Right renal cortex interstitium (tissue), 3 donors: ENCODE data around the gene RNF123. TPM values are rescaled to one million over a fixed set of nuclear protein-coding genes. Genes with fewer than 3 reads are reported as not detected.
A peak's percentile ranks its signal among the peaks of the same experiment; 100 is the strongest.
"Not testable (repeated sequence)": the region's sequence is repeated elsewhere in the genome, so short reads cannot be mapped to it uniquely, and the experiment has no call there.

Experiments
- DNase-seq, 3 donors: peaks; one replicate each; pipeline ENCODE4 v3.0.0-alpha.2; 2013; ENCODE audit warnings: low read depth in 3 of 3, low spot score in 2 of 3
- polyA plus RNA-seq, 3 donors: library from polyadenylated mRNA; unstranded; fragments of 120-200 nt; gene quantifications; one replicate each; pipeline ENCODE4 v1.2.1, GENCODE V29; 2013; ENCODE audit not compliant: insufficient read length in 3 of 3

RNF123 gene
- polyA plus RNA-seq, 3 donors = 34.3 to 38.2 (median 35.8) TPM

DNA sequence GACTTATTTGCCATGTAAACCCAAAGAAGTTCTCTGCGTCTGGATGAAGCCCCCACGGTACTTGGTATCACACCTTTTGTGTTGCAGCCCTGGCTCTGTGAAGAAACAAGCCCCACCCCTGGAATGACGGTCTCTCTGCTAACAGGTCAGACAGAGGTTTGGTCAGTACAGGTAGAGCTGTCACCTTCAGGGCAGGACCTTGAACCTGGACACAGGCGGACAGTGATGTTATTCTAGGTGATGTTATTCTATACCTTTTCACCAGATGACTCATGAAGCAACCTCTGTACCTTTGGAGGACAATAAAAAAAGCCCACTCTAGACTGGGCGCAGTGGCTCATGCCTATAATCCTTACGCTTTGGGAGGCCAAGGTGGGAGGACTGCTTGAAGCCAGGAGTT is 45.4 kb downstream of the RNF123 start:
- no peak for DNase-seq

- DNase-seq = no peak
Observed at GRCh38 chr3:49738067-49738713, 48.8 kb downstream of the RNF123 start.

DNA sequence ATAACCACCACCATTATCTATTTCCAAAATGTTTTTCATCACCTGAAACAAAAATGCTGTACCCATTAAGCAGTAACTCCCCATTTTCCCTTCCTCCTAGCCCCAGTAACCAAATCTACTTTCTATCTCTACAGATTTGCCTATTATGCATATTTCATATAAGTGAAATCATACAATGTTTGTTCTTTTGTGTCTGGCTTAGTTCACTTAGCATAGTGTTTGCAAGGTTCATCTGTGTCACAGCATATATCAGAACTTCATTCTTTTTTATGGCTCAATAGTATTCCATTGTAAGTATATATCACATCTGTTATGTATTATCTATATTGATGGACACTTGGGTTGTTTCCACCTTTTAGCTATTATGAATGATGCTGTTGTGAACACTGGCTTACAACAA is 51.1 kb downstream of the RNF123 start:
- DNase-seq = no peak

DNA sequence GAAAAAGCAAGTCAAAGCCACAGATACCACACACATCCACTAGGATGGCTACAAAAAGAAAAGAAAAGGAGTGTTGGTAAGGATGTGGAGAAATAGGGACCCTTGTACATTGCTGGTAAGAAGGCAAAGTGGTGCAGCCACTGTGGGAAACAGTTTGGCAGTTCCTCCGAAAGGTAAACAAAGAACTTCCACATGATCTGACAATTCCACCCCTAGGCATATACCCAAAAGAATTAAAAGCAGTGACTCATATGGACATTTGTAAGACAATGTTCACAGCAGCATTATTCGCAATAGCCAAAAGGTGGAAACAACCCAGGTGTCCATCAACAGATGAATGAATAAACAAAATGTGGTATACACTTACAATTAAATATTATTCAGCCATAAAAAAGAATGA is 56.6 kb downstream of the RNF123 start:
- no peak for DNase-seq

DNA sequence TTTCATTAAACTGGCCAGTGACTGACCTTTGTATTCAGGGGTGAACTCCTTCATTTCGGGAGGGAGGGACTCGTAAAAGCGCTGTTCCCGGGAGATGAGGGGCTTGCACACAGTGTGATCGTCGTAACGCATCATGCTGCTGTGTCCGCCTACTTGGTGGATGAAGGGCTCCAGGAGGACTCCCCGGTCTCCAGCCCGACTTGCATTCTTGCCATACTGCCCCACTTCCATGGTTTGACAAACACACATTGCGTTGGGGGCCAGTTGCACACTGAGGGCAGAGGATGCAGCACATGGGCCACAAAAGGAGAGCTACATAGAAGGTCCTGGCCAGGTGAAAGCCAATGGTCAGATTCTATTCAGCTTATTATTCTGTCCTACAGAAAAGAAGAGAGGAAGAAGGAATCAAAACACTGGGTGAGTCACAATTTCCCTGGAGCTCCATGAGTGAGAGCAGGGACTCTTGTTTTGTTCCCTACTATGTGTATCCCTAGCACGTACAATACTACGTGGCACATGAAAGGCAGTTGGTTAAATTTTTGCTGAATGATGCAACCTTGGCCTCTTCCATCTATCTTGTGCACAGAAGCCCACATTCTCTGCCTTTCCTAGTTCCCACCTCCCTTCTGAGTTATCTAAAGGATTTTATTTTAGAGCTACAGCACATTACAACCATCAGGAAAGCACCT is 58.6 kb downstream of the RNF123 start:
- no peak for DNase-seq

- DNase-seq = not testable (repeated sequence)
Observed at GRCh38 chr3:49748874-49749273, 59.5 kb downstream of the RNF123 start.

DNA sequence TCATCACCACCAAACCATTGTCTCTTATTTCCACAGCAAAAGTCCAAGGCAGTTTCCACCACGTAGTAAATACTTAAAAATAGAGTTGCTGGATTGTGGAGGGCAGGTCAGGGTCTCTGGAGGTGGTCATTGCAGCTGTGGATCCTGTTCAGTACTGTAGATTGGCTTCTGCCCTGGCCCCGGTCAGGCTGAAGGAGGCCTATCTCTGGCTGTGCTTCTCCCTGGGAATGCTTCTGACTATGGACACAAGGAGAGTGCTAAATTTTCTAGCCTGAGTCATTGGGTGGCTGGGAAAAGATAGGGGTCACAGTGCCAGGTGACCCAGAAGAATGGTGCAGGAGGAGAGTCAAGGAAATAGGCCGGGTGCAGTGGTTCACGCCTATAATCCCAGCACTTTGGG is 60.7 kb downstream of the RNF123 start:
- no peak for DNase-seq

- DNase-seq = no peak
Observed at GRCh38 chr3:49751501-49751900, 62.1 kb downstream of the RNF123 start.

DNA sequence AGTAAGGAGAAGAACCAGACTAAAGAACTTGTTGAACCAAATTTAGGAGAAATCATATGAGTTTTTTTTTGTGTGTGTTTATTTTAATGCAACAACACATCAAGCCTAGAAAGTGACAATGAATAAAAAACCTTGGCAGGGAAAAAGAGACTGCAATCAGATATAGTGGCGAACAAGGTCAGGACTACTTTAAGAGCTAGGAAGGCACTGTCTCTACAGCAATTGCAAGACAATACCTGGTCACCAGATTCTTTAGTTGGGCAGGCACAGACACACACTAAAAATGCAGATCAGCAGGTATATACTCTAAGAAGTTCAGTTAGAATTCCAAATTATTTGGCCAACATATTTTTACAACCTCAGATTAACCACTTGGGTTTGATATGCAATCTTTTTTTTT is 65.2 kb downstream of the RNF123 start:
- no peak for DNase-seq

DNA sequence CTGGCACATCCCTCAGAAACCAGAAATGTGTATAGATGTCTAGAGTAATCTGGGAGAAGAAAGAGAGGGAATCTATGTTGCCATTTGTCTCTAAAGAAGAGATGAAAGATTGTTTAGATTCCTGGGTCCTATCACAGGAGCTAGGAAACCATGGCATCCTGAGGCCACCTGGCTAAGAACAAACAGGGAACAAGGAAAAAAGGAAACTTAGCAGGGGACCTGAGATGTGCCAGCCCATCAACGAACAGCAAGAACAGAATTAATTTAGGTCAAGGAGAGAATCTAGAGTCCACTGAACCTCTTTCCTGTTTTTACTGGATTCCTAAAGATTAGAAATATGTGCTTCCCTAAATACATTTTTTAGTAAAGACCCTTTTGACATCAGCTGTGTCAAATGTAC is 66.7 kb downstream of the RNF123 start:
- DNase-seq = no peak

GRCh38 chr3:49757197-49757596 is 67.8 kb downstream of the RNF123 start:
- no peak for DNase-seq

DNA sequence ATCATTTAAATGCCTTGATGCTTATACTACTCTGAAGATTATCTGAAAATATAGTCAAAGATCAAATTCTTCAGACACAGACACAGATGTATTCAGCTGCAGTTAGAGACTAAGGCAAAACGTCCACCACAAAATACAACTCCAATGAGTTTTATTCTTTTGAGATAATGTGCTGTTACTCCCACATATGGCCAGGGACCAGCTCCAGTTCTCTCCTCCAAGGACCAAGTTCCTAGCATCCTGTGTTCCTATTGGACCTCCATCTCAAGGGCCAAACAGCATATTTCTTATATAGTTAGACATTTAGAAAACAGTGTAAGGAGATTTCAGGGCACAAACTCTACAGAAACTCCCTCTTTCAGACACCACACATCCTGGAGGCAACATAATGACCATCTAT is 69.9 kb downstream of the RNF123 start:
- DNase-seq = peak in 1 of 3 donors; percentile 9

DNA sequence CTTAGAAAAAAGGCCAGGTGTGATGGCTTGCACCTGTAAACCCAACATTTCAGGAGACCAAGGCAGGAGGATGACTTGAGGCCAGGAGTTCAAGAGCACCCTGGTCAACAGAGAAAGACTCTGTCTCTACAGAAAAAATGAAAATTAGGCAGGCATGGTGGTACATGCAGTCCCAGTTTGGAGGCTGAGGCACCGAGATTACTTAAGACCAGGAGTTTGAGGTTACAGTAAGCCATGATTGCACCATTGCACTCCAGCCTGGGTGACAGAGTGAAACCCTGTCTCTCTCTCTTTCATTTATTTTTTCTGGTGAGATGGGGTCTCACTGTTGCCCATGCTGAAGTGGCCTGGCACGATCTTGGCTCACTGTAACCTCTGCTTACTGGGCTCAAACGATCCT is 72.3 kb downstream of the RNF123 start:
- no peak for DNase-seq

DNA sequence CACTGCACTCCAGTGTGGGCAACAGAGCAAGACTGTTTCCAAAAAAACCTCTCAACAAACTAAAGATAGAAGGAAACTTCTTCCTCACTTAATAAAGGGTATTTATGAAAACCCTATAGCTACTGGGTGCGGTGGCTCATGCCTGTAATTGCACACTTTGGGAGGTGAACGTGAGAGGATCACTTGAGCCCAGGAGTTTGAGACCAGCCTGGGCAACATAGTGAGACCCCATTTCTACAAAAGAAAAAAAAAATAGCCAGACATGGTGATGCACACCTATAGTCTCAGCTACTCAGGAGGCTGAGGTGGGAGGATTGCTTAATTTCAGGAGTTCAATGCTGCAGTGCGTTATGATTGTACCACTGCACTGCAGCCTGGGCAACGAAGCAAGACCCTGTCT is 74.6 kb downstream of the RNF123 start:
- DNase-seq = no peak

GRCh38 chr3:49769286-49769915 is 80.0 kb downstream of the RNF123 start:
- no peak for DNase-seq

- no peak for DNase-seq
Observed at GRCh38 chr3:49769926-49770325, 80.6 kb downstream of the RNF123 start.

Other genes with a start within 250 kb of the RNF123 start
- 100 to 1,000 TPM; 108 to 113 (median 110) TPM for gene DAG1, start 219.3 kb upstream of the RNF123 start, polyA plus RNA-seq
- gene BSN, start 135.1 kb upstream of the RNF123 start, polyA plus RNA-seq = 1 to 10 TPM in 2 of 3 donors, under 1 TPM in 1; 0.93 to 1.6 (median 1.1) TPM
- 100 to 1,000 TPM; 147 to 178 (median 155) TPM for gene APEH, start 15.2 kb upstream of the RNF123 start, polyA plus RNA-seq
- gene MST1, start 83 bp upstream of the RNF123 start, polyA plus RNA-seq = 100 to 1,000 TPM in 2 of 3 donors, 10 to 100 TPM in 1; 93.8 to 176 (median 110) TPM
- 1 to 10 TPM in 2 of 3 donors, under 1 TPM in 1; 0.93 to 1.5 (median 1.0) TPM for gene AMIGO3, start 30.1 kb downstream of the RNF123 start, polyA plus RNA-seq
- 10 to 100 TPM; 10.7 to 14.1 (median 12.8) TPM for gene GMPPB, start 34.4 kb downstream of the RNF123 start, polyA plus RNA-seq
- gene IP6K1, start 97.0 kb downstream of the RNF123 start, polyA plus RNA-seq = 10 to 100 TPM; 52.5 to 60.9 (median 55.7) TPM
- not detected for gene CDHR4, start 110.3 kb downstream of the RNF123 start, polyA plus RNA-seq
- 10 to 100 TPM; 10.3 to 12.4 (median 10.6) TPM for gene INKA1, start 113.7 kb downstream of the RNF123 start, polyA plus RNA-seq
- gene UBA7, start 124.4 kb downstream of the RNF123 start, polyA plus RNA-seq = 10 to 100 TPM; 29.6 to 37.4 (median 31.6) TPM
- 1 to 10 TPM; 8.4 to 9.8 (median 8.8) TPM for gene TRAIP, start 167.0 kb downstream of the RNF123 start, polyA plus RNA-seq
- gene CAMKV, start 180.3 kb downstream of the RNF123 start, polyA plus RNA-seq = under 1 TPM in 2 of 3 donors, not detected in 1; 0.11 TPM
- 1 to 10 TPM in 2 of 3 donors, under 1 TPM in 1; 0.62 to 1.8 (median 1.6) TPM for gene MST1R, start 214.3 kb downstream of the RNF123 start, polyA plus RNA-seq
- 1 to 10 TPM; 6.9 to 8.5 (median 7.6) TPM for gene MON1A, start 240.3 kb downstream of the RNF123 start, polyA plus RNA-seq